ENCODE results near the gene WDFY2. TPM values are rescaled to one million over a fixed set of nuclear protein-coding genes. Genes with fewer than 3 reads are reported as not detected.

The WDFY2 gene
- total and polyA plus RNA-seq, 2 of the 8 experiments (the other 6 are each of a cell fraction or from before 2014, with no cell fraction given), result 13.9 to 29.0 TPM

DNA sequence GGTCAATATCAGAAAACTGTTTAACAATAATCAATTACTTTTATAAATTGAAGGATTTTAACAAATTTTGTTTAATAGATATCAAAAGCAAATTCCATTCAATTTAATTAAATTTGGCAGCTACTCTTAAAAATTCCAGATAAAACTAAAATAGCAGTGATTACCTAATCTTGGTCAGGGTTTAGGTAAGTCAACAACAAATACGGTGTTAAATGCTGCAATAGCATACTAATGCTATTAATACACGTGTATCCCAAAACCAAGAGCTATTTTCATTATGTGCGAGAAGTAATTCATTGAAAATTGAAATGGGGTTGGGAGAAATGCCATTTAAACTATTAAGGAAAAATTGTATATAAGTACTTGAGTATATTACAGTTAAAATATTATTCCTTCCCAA, 114.1 kb downstream of the WDFY2 start:
- TF ChIP-seq RFX5 (IDR thresholded peaks at IDR 0.05; ENCODE audit: borderline replicate concordance, low read depth, low read length), result no peak
- H3K4ac ChIP-seq (replicated peaks; ENCODE audit: insufficient read length, low read depth, low read length), result no peak overlapping the region
- ChIA-PET POLR2A (ENCODE audit: partially characterized antibody) (interaction anchor here (0.8 to 1.3 kb wide), 2 partner anchors 34 to 245 kb away, joined by 3 read pairs; no protein-coding TSS in a partner anchor), CTCF (ENCODE audit: partially characterized antibody) (interaction anchor here (0.6 kb wide), 1 partner anchor 645 kb away, joined by 3 read pairs; no protein-coding TSS in a partner anchor)
- no peak overlapping the region for H4K5ac ChIP-seq (ENCODE audit: insufficient read length, low read depth, low read length)
- H2BK20ac ChIP-seq (ENCODE audit: low read length), result no peak overlapping the region
- H3K4me3 ChIP-seq (ENCODE audit: extremely low read depth in 1 of 4, insufficient read depth in 2 of 4, low read depth in 3 of 4, low read length in 4 of 4), result no peak overlapping the region
- peaks cover 0 to 4% (median 0%) of the 10 kb centered on the region in 4 experiments; a peak in 2 of 8 replicates for H3K36me3 ChIP-seq (ENCODE audit: control insufficient read depth in 2 of 4, insufficient read depth in 4 of 4, low read length in 3 of 4)
- no peaks in the 10 kb centered on the region for H3K79me1 ChIP-seq (ENCODE audit: low read depth, low read length)
- H2BK12ac ChIP-seq (ENCODE audit: low read depth, low read length), result no peak overlapping the region
- no peaks in the 10 kb centered on the region for H3K27me3 ChIP-seq (replicated peaks in 1 of 4; ENCODE audit: control insufficient read depth in 3 of 4, extremely low read depth in 1 of 4, insufficient read depth in 3 of 4, low read length in 3 of 4)
- H3K4me1 ChIP-seq (replicated peaks in 1 of 4; ENCODE audit: control insufficient read depth in 3 of 4, insufficient read depth in 4 of 4, low read length in 3 of 4), result no peaks in the 10 kb centered on the region
- no peak overlapping the region for H4K91ac ChIP-seq (replicated peaks; ENCODE audit: insufficient read length, low read length)
- no peak overlapping the region for H3K4me2 ChIP-seq (ENCODE audit: insufficient read depth in 1 of 2, low read depth in 2 of 2, low read length in 2 of 2)
- H3K18ac ChIP-seq (ENCODE audit: extremely low read depth, low read length), result no peak overlapping the region
- no peak overlapping the region for H3K23ac ChIP-seq (ENCODE audit: insufficient read length)
- H3K23me2 ChIP-seq (ENCODE audit: low read depth, low read length), result no peaks in the 10 kb centered on the region
- peaks cover 0 to 26% of the 10 kb centered on the region in 2 experiments; a peak in 2 of 4 replicates for H3K79me2 ChIP-seq (ENCODE audit: control insufficient read depth in 1 of 2, insufficient read depth in 2 of 2, low read length in 2 of 2)
- no peak overlapping the region for H4K8ac ChIP-seq (ENCODE audit: extremely low read depth, insufficient read depth, low read length)
- no peak overlapping the region for H3K14ac ChIP-seq (ENCODE audit: insufficient read length)
- no peak overlapping the region for H3K9ac ChIP-seq (replicated peaks in 1 of 4; ENCODE audit: extremely low read depth in 1 of 4, low read depth in 3 of 4, low read length in 3 of 4)
- H2BK15ac ChIP-seq (ENCODE audit: low read length), result no peak overlapping the region
- H2AFZ ChIP-seq (ENCODE audit: low read length), result no peak overlapping the region
- no peak overlapping the region for H2AK5ac ChIP-seq (ENCODE audit: low read depth, low read length)
- FAIRE-seq (no peak), DNase-seq (ENCODE audit: low read depth in 1 of 2, low spot score in 2 of 2) (no peak)
- WGBS, 2 experiments (ENCODE audit: extremely low coverage in 1 of 2, insufficient coverage in 1 of 2, insufficient read length in 1 of 2, insufficient replicate concordance in 2 of 2, low coverage in 1 of 2, low lambda C conversion rate in 2 of 2, missing lambda C conversion rate in 1 of 2), result 95% methylated on average over 3 of the region's 3 CpGs; no CpG with 5 or more reads in 1 of the 2 experiments
- H3K9me3 ChIP-seq (ENCODE audit: insufficient read depth in 2 of 2, low read depth in 1 of 2, low read length in 1 of 2), result peaks cover 7 to 13% of the 10 kb centered on the region in 2 experiments; a peak in 3 of 4 replicates
- H4K20me1 ChIP-seq (replicated peaks in 1 of 2; ENCODE audit: control insufficient read depth in 1 of 2, insufficient read depth in 2 of 2, low read length in 2 of 2), result no peaks in the 10 kb centered on the region
- H3K56ac ChIP-seq (replicated peaks; ENCODE audit: insufficient read length, low read depth, low read length), result no peak overlapping the region
- no peak overlapping the region for H2BK5ac ChIP-seq (ENCODE audit: low read depth, low read length)
- H2BK120ac ChIP-seq (replicated peaks; ENCODE audit: low read depth, low read length), result no peak overlapping the region
- H3K27ac ChIP-seq (ENCODE audit: low read depth, low read length), result no peak overlapping the region

Measured in H1 (cell line).